ENCODE results near the gene PLEK.

PLEK gene

DNA sequence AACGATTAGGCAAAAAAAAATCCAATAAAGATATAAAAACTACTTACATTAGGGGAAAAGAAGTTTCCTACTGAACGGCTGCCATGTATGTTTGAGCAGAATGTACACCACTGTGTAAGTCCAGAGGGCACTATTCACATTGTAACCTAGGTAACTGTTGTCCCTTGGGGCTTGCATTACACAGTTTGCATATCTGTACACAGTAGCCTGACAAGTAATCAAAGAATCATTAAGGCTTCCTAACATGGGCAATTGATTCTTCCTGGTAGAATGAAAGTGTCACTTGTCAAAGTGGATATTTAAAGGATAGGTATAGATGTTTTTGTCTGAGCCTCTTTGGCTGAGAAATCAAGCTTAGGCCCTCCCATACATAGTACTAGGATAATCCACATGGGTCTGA, 39.1 kb downstream of the PLEK start:
- no peak for DNase-seq (ENCODE audit: extremely low read depth, insufficient read length)
- no peaks in the 10 kb centered on the region for H3K36me3 ChIP-seq (ENCODE audit: control insufficient read depth, insufficient read depth, low read length)
- no peak overlapping the region for H3K4me3 ChIP-seq (replicated peaks; ENCODE audit: low read depth, low read length)
- TF ChIP-seq, protein P1, sequence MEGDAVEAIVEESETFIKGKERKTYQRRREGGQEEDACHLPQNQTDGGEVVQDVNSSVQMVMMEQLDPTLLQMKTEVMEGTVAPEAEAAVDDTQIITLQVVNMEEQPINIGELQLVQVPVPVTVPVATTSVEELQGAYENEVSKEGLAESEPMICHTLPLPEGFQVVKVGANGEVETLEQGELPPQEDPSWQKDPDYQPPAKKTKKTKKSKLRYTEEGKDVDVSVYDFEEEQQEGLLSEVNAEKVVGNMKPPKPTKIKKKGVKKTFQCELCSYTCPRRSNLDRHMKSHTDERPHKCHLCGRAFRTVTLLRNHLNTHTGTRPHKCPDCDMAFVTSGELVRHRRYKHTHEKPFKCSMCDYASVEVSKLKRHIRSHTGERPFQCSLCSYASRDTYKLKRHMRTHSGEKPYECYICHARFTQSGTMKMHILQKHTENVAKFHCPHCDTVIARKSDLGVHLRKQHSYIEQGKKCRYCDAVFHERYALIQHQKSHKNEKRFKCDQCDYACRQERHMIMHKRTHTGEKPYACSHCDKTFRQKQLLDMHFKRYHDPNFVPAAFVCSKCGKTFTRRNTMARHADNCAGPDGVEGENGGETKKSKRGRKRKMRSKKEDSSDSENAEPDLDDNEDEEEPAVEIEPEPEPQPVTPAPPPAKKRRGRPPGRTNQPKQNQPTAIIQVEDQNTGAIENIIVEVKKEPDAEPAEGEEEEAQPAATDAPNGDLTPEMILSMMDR (IDR thresholded peaks at IDR 0.05; ENCODE audit: insufficient read depth, low read length, poor library complexity, severe bottlenecking) = no peak
- H3K27me3 ChIP-seq (replicated peaks; ENCODE audit: control insufficient read depth, insufficient read depth, low read length) = no peaks in the 10 kb centered on the region

GRCh38 chr2:68404893-68405799, 40.1 kb downstream of the PLEK start:
- TF ChIP-seq, protein P1 (IDR thresholded peaks at IDR 0.05; ENCODE audit: insufficient read depth, low read length, poor library complexity, severe bottlenecking) = no peak
- Histone ChIP-seq H3K36me3 (ENCODE audit: control insufficient read depth, insufficient read depth, low read length) (no peaks in the 10 kb centered on the region), H3K4me3 (replicated peaks; ENCODE audit: low read depth, low read length) (no peak overlapping the region), H3K27me3 (replicated peaks; ENCODE audit: control insufficient read depth, insufficient read depth, low read length) (no peaks in the 10 kb centered on the region)
- DNase-seq (ENCODE audit: extremely low read depth, insufficient read length) = no peak

DNA sequence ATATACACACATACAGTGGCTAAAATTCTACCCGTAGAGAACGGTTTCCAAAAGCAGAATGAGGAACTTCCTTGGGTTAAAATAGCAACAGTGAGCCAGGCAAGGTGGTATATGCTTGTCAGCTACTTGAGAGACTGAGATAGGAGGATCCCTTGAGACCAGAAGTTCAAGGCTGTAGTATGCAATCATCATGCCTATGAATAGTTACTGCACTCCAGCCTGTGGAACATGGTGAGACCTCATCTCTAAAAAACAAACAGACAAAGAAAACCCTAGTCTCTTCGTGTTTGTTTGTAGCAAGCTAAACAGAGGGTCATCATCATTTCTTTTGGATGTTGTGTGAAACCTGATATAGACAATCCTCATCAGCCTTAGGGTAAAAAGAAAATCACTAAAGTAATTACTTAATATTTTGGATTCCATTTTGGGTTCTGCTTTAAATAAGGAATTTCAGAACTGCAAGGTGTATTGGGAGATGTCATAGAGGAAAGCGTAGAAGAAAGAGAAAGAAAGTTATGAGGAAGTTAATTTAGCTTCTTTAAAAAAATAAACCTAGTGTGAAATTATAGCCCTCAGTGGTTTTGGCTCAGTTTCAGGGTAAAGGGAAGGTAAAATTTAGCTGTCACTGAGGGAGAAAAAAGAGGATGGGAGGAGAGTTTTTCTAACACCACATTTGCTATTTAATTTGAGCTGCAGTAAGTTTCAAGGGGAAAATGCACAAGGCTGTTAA, 46.5 kb downstream of the PLEK start:
- DNase-seq (ENCODE audit: extremely low read depth, insufficient read length) = peak; percentile 54
- H3K27me3 ChIP-seq (replicated peaks; ENCODE audit: control insufficient read depth, insufficient read depth, low read length) = no peaks in the 10 kb centered on the region
- no peaks in the 10 kb centered on the region for H3K36me3 ChIP-seq (ENCODE audit: control insufficient read depth, insufficient read depth, low read length)
- TF ChIP-seq, protein P1 (IDR thresholded peaks at IDR 0.05; ENCODE audit: insufficient read depth, low read length, poor library complexity, severe bottlenecking) = no peak
- peak overlapping the region; percentile 6; the same call in 1 of the 2 replicates for H3K4me3 ChIP-seq (replicated peaks; ENCODE audit: low read depth, low read length)

GRCh38 chr2:68412127-68412819, 47.2 kb downstream of the PLEK start:
- TF ChIP-seq, protein P1 (IDR thresholded peaks at IDR 0.05; ENCODE audit: insufficient read depth, low read length, poor library complexity, severe bottlenecking) = no peak
- no peaks in the 10 kb centered on the region for H3K27me3 ChIP-seq (replicated peaks; ENCODE audit: control insufficient read depth, insufficient read depth, low read length)
- H3K36me3 ChIP-seq (ENCODE audit: control insufficient read depth, insufficient read depth, low read length) = no peaks in the 10 kb centered on the region
- peak overlapping the region; percentile 6; the same call in 1 of the 2 replicates for H3K4me3 ChIP-seq (replicated peaks; ENCODE audit: low read depth, low read length)
- peak; percentile 51 for DNase-seq (ENCODE audit: extremely low read depth, insufficient read length)

DNA sequence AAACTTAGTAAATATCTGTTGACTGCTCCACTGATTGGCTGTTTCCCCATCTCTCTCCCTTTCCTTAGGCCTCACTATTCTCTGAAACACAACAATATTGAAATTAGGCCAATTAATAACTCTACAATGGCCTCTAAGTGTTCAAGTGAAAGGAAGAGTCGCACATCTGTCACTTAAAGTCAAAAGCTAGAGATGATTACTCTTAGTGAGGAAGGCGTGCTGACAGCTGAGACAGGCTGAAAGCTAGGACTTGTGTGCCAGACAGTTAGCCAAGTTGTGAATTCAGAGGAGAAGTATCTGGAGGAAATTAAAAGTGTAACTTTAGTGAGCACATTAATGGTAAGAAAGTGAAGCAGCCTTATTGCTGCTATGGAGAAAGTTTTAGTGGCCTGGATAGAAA, 48.4 kb downstream of the PLEK start:
- DNase-seq (ENCODE audit: extremely low read depth, insufficient read length) = no peak
- H3K4me3 ChIP-seq (replicated peaks; ENCODE audit: low read depth, low read length) = no peak overlapping the region
- H3K36me3 ChIP-seq (ENCODE audit: control insufficient read depth, insufficient read depth, low read length) = no peaks in the 10 kb centered on the region
- TF ChIP-seq, protein P1 (IDR thresholded peaks at IDR 0.05; ENCODE audit: insufficient read depth, low read length, poor library complexity, severe bottlenecking) = no peak
- H3K27me3 ChIP-seq (replicated peaks; ENCODE audit: control insufficient read depth, insufficient read depth, low read length) = no peaks in the 10 kb centered on the region

Data from GM06990 (cell line).